ENCODE data around the gene PDZD8. TPM values are rescaled to one million over a fixed set of nuclear protein-coding genes. Genes with fewer than 3 reads are reported as not detected.
"Not testable (repeated sequence)": the region's sequence is repeated elsewhere in the genome, so short reads cannot be mapped to it uniquely, and the experiment has no call there.

Gene PDZD8
- total RNA-seq, 1 donor from 2014 or later = 31.8 TPM

- no peaks in the 10 kb centered on the region for H3K27me3 Mint-ChIP-seq (ENCODE audit: low read depth)
- H3K27ac Mint-ChIP-seq (ENCODE audit: unreplicated experiment) = no peak overlapping the region
- DNase-seq (ENCODE audit: low read depth, low spot score) = no peak
- H3K4me3 Mint-ChIP-seq = no peak overlapping the region
- peaks cover 36% of the 10 kb centered on the region for H3K36me3 Mint-ChIP-seq (ENCODE audit: low read depth)
- H3K4me1 Mint-ChIP-seq = no peaks in the 10 kb centered on the region
- peaks cover 11% of the 10 kb centered on the region for H3K9me3 Mint-ChIP-seq
- TF ChIP-seq, protein P1, sequence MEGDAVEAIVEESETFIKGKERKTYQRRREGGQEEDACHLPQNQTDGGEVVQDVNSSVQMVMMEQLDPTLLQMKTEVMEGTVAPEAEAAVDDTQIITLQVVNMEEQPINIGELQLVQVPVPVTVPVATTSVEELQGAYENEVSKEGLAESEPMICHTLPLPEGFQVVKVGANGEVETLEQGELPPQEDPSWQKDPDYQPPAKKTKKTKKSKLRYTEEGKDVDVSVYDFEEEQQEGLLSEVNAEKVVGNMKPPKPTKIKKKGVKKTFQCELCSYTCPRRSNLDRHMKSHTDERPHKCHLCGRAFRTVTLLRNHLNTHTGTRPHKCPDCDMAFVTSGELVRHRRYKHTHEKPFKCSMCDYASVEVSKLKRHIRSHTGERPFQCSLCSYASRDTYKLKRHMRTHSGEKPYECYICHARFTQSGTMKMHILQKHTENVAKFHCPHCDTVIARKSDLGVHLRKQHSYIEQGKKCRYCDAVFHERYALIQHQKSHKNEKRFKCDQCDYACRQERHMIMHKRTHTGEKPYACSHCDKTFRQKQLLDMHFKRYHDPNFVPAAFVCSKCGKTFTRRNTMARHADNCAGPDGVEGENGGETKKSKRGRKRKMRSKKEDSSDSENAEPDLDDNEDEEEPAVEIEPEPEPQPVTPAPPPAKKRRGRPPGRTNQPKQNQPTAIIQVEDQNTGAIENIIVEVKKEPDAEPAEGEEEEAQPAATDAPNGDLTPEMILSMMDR (conservative IDR thresholded peaks at IDR 0.05) = no peak
These were observed 74.6 kb downstream of the PDZD8 start for GRCh38 chr10:117300671-117301070.

- H3K36me3 Mint-ChIP-seq (ENCODE audit: low read depth) = peaks cover 35% of the 10 kb centered on the region
- no peak overlapping the region for H3K27ac Mint-ChIP-seq (ENCODE audit: unreplicated experiment)
- TF ChIP-seq, protein P1 (conservative IDR thresholded peaks at IDR 0.05) = no peak
- no peak for DNase-seq (ENCODE audit: low read depth, low spot score)
- no peak overlapping the region for H3K4me3 Mint-ChIP-seq
- H3K9me3 Mint-ChIP-seq = peaks cover 13% of the 10 kb centered on the region
- no peaks in the 10 kb centered on the region for H3K4me1 Mint-ChIP-seq
- no peaks in the 10 kb centered on the region for H3K27me3 Mint-ChIP-seq (ENCODE audit: low read depth)
These were observed 75.8 kb downstream of the PDZD8 start for GRCh38 chr10:117299435-117299834.

DNA sequence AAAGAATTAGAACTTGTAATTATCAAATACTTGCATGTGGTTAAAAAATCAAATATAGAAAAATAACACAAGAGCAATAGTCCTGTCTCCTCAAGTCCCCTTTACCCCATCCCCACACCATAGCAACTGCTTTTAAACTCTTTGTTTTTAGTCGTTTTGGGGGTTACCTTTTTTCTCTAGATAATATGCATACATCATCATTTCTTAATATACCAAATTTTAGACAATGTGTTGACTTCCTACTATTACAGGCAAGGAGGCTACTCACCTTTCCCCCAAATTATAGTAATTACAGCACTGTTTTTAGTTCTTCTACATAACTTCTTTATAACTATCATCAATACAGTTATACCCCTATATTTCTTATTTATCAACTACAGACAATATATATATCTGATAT lies 77.0 kb downstream of the PDZD8 start:
- peaks cover 10% of the 10 kb centered on the region for H3K9me3 Mint-ChIP-seq
- H3K36me3 Mint-ChIP-seq (ENCODE audit: low read depth) = peaks cover 28% of the 10 kb centered on the region
- TF ChIP-seq, protein P1 (conservative IDR thresholded peaks at IDR 0.05) = no peak
- no peaks in the 10 kb centered on the region for H3K4me1 Mint-ChIP-seq
- no peaks in the 10 kb centered on the region for H3K27me3 Mint-ChIP-seq (ENCODE audit: low read depth)
- H3K4me3 Mint-ChIP-seq = no peak overlapping the region
- DNase-seq (ENCODE audit: low read depth, low spot score) = no peak
- no peak overlapping the region for H3K27ac Mint-ChIP-seq (ENCODE audit: unreplicated experiment)

DNA sequence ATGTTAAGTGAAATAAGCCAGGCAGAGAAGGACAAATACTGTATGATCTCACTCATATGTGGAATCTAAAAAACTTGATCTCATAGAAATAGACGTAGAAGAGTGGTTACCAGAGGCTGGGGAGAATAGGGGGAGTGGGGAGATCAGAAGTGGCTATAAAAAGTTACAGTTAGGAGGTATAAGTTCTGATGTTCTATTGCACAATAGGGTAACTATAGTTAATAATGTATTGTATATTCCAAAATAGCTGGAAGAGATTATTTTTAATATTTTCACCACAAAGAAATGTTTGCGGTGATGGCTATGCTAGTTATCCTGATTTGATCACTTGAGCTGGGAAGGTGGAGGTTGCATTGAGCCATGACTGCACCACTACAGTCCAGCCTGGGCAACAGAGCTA lies 80.5 kb downstream of the PDZD8 start:
- H3K9me3 Mint-ChIP-seq = peaks cover 3% of the 10 kb centered on the region
- H3K27ac Mint-ChIP-seq (ENCODE audit: unreplicated experiment) = no peak overlapping the region
- H3K27me3 Mint-ChIP-seq (ENCODE audit: low read depth) = no peaks in the 10 kb centered on the region
- H3K4me3 Mint-ChIP-seq = no peak overlapping the region
- DNase-seq (ENCODE audit: low read depth, low spot score) = no peak
- peaks cover 13% of the 10 kb centered on the region for H3K36me3 Mint-ChIP-seq (ENCODE audit: low read depth)
- TF ChIP-seq, protein P1 (conservative IDR thresholded peaks at IDR 0.05) = no peak
- no peaks in the 10 kb centered on the region for H3K4me1 Mint-ChIP-seq

DNA sequence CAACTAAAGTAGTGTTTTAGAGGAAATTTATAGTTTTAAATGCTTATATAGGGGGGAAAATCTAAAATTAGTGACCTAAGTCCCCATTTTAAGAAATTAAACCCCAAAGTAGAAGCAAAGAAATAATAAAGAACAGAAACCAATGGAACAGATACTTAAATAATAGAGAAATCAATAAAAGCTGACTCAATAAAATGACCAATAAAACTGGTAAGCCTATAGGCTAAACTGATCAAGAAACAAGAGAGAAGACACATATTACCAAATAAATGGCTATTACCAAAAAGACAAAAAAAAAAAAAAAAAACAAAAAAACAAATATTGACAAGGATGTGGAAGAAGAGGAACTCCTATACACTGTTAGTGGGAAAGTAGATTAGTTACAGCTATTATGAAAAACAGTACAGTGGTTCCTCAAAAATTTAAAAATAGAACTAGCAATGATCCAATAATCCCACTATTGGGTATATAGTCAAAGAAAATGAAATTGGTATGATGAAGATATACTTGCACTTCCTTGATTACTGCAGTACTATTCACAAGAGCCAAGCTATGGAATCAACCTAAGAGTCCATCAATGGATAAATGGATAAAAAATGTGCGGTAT lies 81.1 kb downstream of the PDZD8 start:
- no peak for DNase-seq (ENCODE audit: low read depth, low spot score)
- Mint-ChIP-seq H3K27ac (ENCODE audit: unreplicated experiment) (no peak overlapping the region), H3K9me3 (peaks cover 3% of the 10 kb centered on the region), H3K4me1 (no peaks in the 10 kb centered on the region), H3K27me3 (ENCODE audit: low read depth) (no peaks in the 10 kb centered on the region), H3K4me3 (no peak overlapping the region), H3K36me3 (ENCODE audit: low read depth) (peaks cover 12% of the 10 kb centered on the region)
- TF ChIP-seq, protein P1 (conservative IDR thresholded peaks at IDR 0.05) = no peak

GRCh38 chr10:117290872-117291271 lies 84.4 kb downstream of the PDZD8 start:
- not testable (repeated sequence) for H3K36me3 Mint-ChIP-seq (ENCODE audit: low read depth)

More at GRCh38 chr10:117290872-117291271, 84.4 kb downstream of the PDZD8 start:
- H3K4me1 Mint-ChIP-seq; H3K9me3 Mint-ChIP-seq; H3K27me3 Mint-ChIP-seq (ENCODE audit: low read depth); DNase-seq (ENCODE audit: low read depth, low spot score); H3K4me3 Mint-ChIP-seq; H3K27ac Mint-ChIP-seq (ENCODE audit: unreplicated experiment): not testable (repeated sequence)

Data from neural crest cell (in vitro differentiated cells).